NB4 (cell line): ENCODE measurements around the gene NHEJ1.

Source experiments
- DNase-seq: peaks from one replicate; pipeline ENCODE4 v3.0.0; 2010; ENCODE audit warnings: low read depth
- H3K4me3 ChIP-seq: one replicate; pipeline ENCODE4 v1.5.1; 2011; ENCODE audit warnings: mild to moderate bottlenecking, low read depth, low read length, moderate library complexity
- CTCF ChIP-seq: IDR thresholded peaks from one replicate; pipeline ENCODE4 v1.5.1; 2012; ENCODE audit warnings: low read depth, low read length
- MAX ChIP-seq: IDR thresholded peaks from 2 replicates; pipeline ENCODE4 v1.6.1; 2011; ENCODE audit warnings: low read depth, low read length
- MYC ChIP-seq: IDR thresholded peaks from 2 replicates; pipeline ENCODE4 v1.6.1; 2011; ENCODE audit warnings: low read depth, low read length
- POLR2A ChIP-seq: IDR thresholded peaks from 2 replicates; pipeline ENCODE4 v1.6.1; 2011; ENCODE audit warnings: mild to moderate bottlenecking; ENCODE audit not compliant: insufficient read length; ENCODE audit errors: extremely low read depth

NHEJ1 gene

DNA sequence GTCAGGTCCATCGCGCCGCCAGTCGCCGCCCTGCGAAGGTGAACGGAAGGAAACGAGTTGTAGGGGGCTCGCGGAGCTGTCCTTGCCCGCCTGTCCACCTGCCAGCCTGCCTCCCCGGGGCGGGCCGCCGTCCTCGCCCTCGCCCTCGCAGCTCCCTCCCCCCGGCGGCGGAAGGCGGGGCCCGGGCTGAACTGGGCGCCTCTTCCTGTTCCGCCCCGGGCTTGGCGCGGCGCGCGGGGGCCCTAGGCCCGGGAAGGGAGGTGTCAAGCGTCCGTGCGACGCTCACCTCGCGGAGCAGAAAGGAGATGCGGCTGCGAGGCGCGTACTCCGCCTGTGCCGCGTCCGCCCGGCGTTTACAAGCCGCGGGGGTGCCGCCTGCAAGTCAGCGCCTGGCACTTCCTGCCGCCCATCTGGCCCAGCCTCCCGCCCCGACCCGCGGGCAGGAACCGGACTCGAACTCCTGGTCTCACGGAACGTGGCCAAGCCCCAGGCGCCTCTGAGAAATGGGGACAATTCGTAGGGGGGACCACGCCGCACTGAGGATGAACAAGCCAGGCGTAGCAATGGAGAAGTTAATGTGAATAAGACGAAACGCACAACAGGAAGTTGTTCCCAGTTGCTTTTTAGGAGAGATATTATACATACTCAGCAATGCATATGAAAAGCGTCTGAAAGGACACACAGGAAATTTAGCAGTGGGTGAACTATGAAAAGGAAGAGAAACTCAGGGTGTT is 16.4 kb upstream of the NHEJ1 start, which contains the start of gene CNPPD1:
Gene CNPPD1, minus strand, starts transcription at position 108 of the 734 bp plus-strand sequence. Its CDS starts 97 bp downstream, at position 11.
- peak; percentile 96 for DNase-seq
- TF ChIP-seq MYC (0 out of 2 replicates have a peak, but pooled peaks have one; percentile 26), POLR2A (peak; percentile 88), CTCF (no peak), MAX (no peak)
- peak within 1 kb of the TSS; percentile 90 for H3K4me3 ChIP-seq

GRCh38 chr2:219175928-219176817 is 15.6 kb upstream of the NHEJ1 start:
- no peak for TF ChIP-seq POLR2A
- TF ChIP-seq MAX: no peak
- no peak for TF ChIP-seq MYC
- TF ChIP-seq CTCF: no peak
- H3K4me3 ChIP-seq: peak overlapping the region; percentile 83
- peak; percentile 70 for DNase-seq

DNA sequence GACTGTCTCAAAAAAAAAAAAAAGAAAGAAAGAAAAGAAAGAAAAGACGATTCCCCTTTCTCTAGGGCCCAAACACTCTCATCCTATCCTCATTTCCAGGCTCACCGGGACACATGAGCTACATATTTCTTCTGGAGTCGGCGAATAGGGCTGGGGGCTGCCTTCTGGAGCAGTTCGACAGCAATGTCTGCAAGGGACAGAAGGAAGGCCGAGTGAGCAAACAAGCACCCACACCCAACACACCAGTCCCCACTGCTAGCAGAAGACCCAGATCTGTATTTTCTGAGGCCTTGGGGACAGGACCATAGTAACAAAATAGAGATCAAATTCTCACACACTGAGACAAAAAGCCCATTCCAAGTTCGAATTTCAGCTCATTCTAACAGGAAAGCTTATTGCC is 14.9 kb upstream of the NHEJ1 start:
- DNase-seq: no peak
- TF ChIP-seq MYC (no peak), MAX (no peak), CTCF (no peak), POLR2A (no peak)
- peak overlapping the region; percentile 83 for H3K4me3 ChIP-seq

DNA sequence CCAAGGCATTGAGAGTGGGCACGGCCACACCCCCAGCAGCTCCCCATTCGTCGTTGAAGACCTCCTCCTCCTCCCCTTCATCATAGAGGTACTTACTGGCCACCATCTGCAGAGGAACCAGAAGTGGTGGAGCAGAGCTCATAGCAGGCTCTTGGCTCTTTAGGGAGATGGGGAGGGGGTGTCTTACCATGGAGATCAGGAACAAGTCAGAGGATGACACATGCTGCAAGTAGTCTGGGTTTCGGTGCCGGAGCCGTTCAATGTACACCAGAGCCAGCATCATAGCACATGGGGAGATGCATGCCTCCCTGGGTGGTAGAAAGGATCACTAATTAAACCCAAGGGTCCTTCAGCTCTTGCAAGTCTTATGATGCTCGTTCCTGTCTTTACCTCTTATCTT is 14.2 kb upstream of the NHEJ1 start:
- DNase-seq: no peak
- no peak overlapping the region for H3K4me3 ChIP-seq
- no peak for TF ChIP-seq POLR2A
- TF ChIP-seq MAX: no peak
- no peak for TF ChIP-seq CTCF
- TF ChIP-seq MYC: no peak

- H3K4me3 ChIP-seq: no peak overlapping the region
- no peak for TF ChIP-seq MYC
- TF ChIP-seq MAX: no peak
- TF ChIP-seq CTCF: no peak
- TF ChIP-seq POLR2A: no peak
- no peak for DNase-seq
Observed at GRCh38 chr2:219174146-219174545, 13.5 kb upstream of the NHEJ1 start.
